CD14-positive monocyte (primary cell): ENCODE data around the gene SKOR1. TPM values are rescaled to one million over a fixed set of nuclear protein-coding genes. Genes with fewer than 3 reads are reported as not detected.
A peak's percentile ranks its signal among the peaks of the same experiment; 100 is the strongest.

Experiments used
- DNase-seq, 3 donors: peaks; one replicate each; pipeline ENCODE4 v3.0.0-alpha.2; 2011 to 2022
- H2AFZ ChIP-seq: 2 replicates; pipeline ENCODE4 v1.6.0; 2012; ENCODE audit warnings: mild to moderate bottlenecking, low read depth, low read length, inconsistent platforms; ENCODE audit not compliant: insufficient read depth, poor library complexity, severe bottlenecking
- H3K27ac ChIP-seq, 2 donors: 1 replicate in 1 of 2; 2 replicates in 1 of 2; pipeline ENCODE4 v1.5.1; 2012 to 2013; ENCODE audit warnings: low read length in 2 of 2, control low read depth in 1 of 2, inconsistent platforms in 1 of 2, low read depth in 1 of 2, mild to moderate bottlenecking in 1 of 2
- H3K27me3 ChIP-seq, 2 donors: one replicate each; pipeline versions ENCODE4 v1.6.0 to v1.6.1; 2011 to 2013; ENCODE audit warnings: low read length in 2 of 2; ENCODE audit not compliant: control insufficient read depth in 2 of 2, insufficient read depth in 2 of 2
- H3K36me3 ChIP-seq, 2 donors: replicated peaks in 1 of 2; 1 replicate in 1 of 2; 2 replicates in 1 of 2; pipeline versions ENCODE4 v1.5.1 to v1.6.1; 2012 to 2013; ENCODE audit warnings: low read length in 2 of 2, control low read depth in 1 of 2, inconsistent platforms in 1 of 2, mild to moderate bottlenecking in 1 of 2; ENCODE audit not compliant: insufficient read depth in 2 of 2, control insufficient read depth in 1 of 2
- H3K4me1 ChIP-seq, 2 donors: 1 replicate in 1 of 2; 2 replicates in 1 of 2; pipeline versions ENCODE4 v1.5.1 to v1.6.1; 2012 to 2013; ENCODE audit warnings: low read length in 2 of 2, control low read depth in 1 of 2, inconsistent platforms in 1 of 2, mild to moderate bottlenecking in 1 of 2, moderate library complexity in 1 of 2; ENCODE audit not compliant: insufficient read depth in 2 of 2, control insufficient read depth in 1 of 2
- H3K4me2 ChIP-seq: replicated peaks from 2 replicates; pipeline ENCODE3; 2012; ENCODE audit warnings: low read length, moderate library complexity, mild to moderate bottlenecking; ENCODE audit not compliant: poor library complexity, severe bottlenecking; ENCODE audit errors: extremely low read depth
- H3K4me3 ChIP-seq, 3 experiments: fragments of 200-600 bp in 1 of 3; sonication (generic) in 1 of 3; replicated peaks in 1 of 3; 1 replicate in 2 of 3; 2 replicates in 1 of 3; pipeline ENCODE4 v1.5.1; 2011 to 2013; ENCODE audit warnings: low read length in 3 of 3, mild to moderate bottlenecking in 3 of 3, control low read depth in 2 of 3, low read depth in 2 of 3, inconsistent platforms in 1 of 3, moderate library complexity in 1 of 3
- H3K79me2 ChIP-seq: 2 replicates; pipeline ENCODE4 v1.6.0; 2012; ENCODE audit warnings: mild to moderate bottlenecking, control low read depth, inconsistent platforms, low read length, moderate library complexity; ENCODE audit not compliant: insufficient read depth
- H3K9ac ChIP-seq: 2 replicates; pipeline ENCODE4 v1.6.0; 2017; ENCODE audit warnings: low read length, mild to moderate bottlenecking; ENCODE audit not compliant: insufficient read depth, poor library complexity, severe bottlenecking
- H3K9me3 ChIP-seq, 2 donors: replicated peaks in 1 of 2; 1 replicate in 1 of 2; 2 replicates in 1 of 2; pipeline versions ENCODE4 v1.5.1 to v1.6.1; 2012 to 2013; ENCODE audit warnings: low read length in 2 of 2, control low read depth in 1 of 2; ENCODE audit not compliant: control insufficient read depth in 1 of 2, insufficient read depth in 1 of 2
- H4K20me1 ChIP-seq: 2 replicates; pipeline ENCODE4 v1.6.0; 2012; ENCODE audit warnings: mild to moderate bottlenecking, low read length, control low read depth, moderate library complexity; ENCODE audit not compliant: insufficient read depth
- H3K27ac Mint-ChIP-seq, 7 donors: one replicate each; pipeline ENCODE4 v1.8.0; 2020; ENCODE audit warnings: mild to moderate bottlenecking in 7 of 7, mixed read lengths in 7 of 7, moderate library complexity in 6 of 7, inconsistent platforms in 2 of 7
- H3K27me3 Mint-ChIP-seq, 3 donors: one replicate each; pipeline ENCODE4 v1.8.0; 2021 to 2022; ENCODE audit warnings: low read depth in 3 of 3, mild to moderate bottlenecking in 3 of 3, mixed read lengths in 3 of 3, moderate library complexity in 3 of 3, inconsistent platforms in 1 of 3
- H3K36me3 Mint-ChIP-seq, 2 donors: one replicate each; pipeline ENCODE4 v1.8.0; 2020; ENCODE audit warnings: mixed read lengths in 2 of 2, inconsistent platforms in 1 of 2, mild to moderate bottlenecking in 1 of 2
- H3K4me1 Mint-ChIP-seq: one replicate; pipeline ENCODE4 v1.8.0; 2020; ENCODE audit warnings: mild to moderate bottlenecking, mixed read lengths
- H3K4me3 Mint-ChIP-seq, 2 donors: one replicate each; pipeline ENCODE4 v1.8.0; 2020; ENCODE audit warnings: mild to moderate bottlenecking in 2 of 2, mixed read lengths in 2 of 2, moderate library complexity in 1 of 2
- H3K9me3 Mint-ChIP-seq, 7 donors: one replicate each; pipeline ENCODE4 v1.8.0; 2020 to 2022; ENCODE audit warnings: mixed read lengths in 7 of 7, mild to moderate bottlenecking in 6 of 7, moderate library complexity in 6 of 7, inconsistent platforms in 2 of 7
- WGBS: methylation state at CpG from one replicate; pipeline ENCODE4 v1.1.5; 2013; ENCODE audit warnings: missing lambda C conversion rate; ENCODE audit not compliant: insufficient coverage; 5-methylcytosine and 5-hydroxymethylcytosine counted together
- intact Hi-C, 2 donors: fragments of 100-400 bp; cut with micrococcal nuclease; formaldehyde crosslinking; loops; one replicate each; pipeline versions ENCODE4 v1.15.0 to v1.15.1; 2023
- polyA plus RNA-seq, 3 donors: library from polyadenylated mRNA; depleted of rRNA in 1 of 3; unstranded in 2 of 3; stranded (reverse) in 1 of 3; fragments of 300-500 nt in 2 of 3; fragments of >200 nt in 1 of 3; fragmentation: Illumina TruSeq in 2 of 3; gene quantifications; 1 replicate in 2 of 3; 2 replicates in 1 of 3; pipeline ENCODE4 v1.2.3, GENCODE V29; 2012 to 2021
- TF ChIP-seq, protein P1 (sequence below): fragments of 200-600 bp; IDR thresholded peaks from one replicate; pipeline ENCODE4 v1.8.0; 2022; ENCODE audit warnings: antibody characterized with exemption, mild to moderate bottlenecking

The SKOR1 gene
- polyA plus RNA-seq, 3 donors = 0.23 TPM; not detected in 2

DNA sequence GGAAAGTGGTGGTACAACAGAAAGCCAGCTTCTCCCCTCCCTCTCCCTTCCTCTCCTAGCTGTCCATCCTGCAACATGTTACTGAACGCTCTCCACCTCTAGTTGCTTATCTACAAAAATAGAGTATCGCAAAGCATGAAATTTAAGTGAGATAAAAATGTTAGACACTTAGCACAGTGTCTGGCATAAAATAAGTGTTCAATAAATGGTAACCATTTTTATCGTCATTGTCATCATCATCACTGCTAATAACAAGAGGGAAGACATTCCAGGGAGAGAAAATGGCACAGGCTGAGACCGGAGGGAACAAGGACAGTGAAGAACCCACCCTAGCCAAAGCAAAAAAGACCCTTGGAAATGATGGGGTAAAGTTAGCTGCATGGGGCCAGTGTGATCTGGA is 38.7 kb upstream of the SKOR1 start:
- H4K20me1 ChIP-seq = no peaks in the 10 kb centered on the region
- no peaks in the 10 kb centered on the region for H3K27me3 ChIP-seq
- DNase-seq = no peak
- TF ChIP-seq, protein P1, sequence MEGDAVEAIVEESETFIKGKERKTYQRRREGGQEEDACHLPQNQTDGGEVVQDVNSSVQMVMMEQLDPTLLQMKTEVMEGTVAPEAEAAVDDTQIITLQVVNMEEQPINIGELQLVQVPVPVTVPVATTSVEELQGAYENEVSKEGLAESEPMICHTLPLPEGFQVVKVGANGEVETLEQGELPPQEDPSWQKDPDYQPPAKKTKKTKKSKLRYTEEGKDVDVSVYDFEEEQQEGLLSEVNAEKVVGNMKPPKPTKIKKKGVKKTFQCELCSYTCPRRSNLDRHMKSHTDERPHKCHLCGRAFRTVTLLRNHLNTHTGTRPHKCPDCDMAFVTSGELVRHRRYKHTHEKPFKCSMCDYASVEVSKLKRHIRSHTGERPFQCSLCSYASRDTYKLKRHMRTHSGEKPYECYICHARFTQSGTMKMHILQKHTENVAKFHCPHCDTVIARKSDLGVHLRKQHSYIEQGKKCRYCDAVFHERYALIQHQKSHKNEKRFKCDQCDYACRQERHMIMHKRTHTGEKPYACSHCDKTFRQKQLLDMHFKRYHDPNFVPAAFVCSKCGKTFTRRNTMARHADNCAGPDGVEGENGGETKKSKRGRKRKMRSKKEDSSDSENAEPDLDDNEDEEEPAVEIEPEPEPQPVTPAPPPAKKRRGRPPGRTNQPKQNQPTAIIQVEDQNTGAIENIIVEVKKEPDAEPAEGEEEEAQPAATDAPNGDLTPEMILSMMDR = no peak
- intact Hi-C loops = no loop called here
- H3K4me3 Mint-ChIP-seq = no peak overlapping the region
- H3K36me3 Mint-ChIP-seq = peaks cover 32 to 35% of the 10 kb centered on the region in 2 donors
- H3K4me3 ChIP-seq = no peak overlapping the region
- no CpG with 5 or more reads among the region's 4 CpGs for WGBS
- H3K27me3 Mint-ChIP-seq = no peaks in the 10 kb centered on the region
- no peaks in the 10 kb centered on the region for H3K79me2 ChIP-seq
- no peak overlapping the region for H3K4me2 ChIP-seq
- H3K4me1 Mint-ChIP-seq = peaks cover 20% of the 10 kb centered on the region
- peak overlapping the region in 1 of 7 donors; percentile 9 for H3K27ac Mint-ChIP-seq
- no peaks in the 10 kb centered on the region for H3K9me3 Mint-ChIP-seq
- H3K4me1 ChIP-seq = peaks cover 8 to 14% of the 10 kb centered on the region in 2 donors
- no peaks in the 10 kb centered on the region for H3K9me3 ChIP-seq
- H3K27ac ChIP-seq = no peak overlapping the region
- H2AFZ ChIP-seq = no peak overlapping the region
- H3K9ac ChIP-seq = no peak overlapping the region
- peaks cover 0 to 6% of the 10 kb centered on the region in 2 donors for H3K36me3 ChIP-seq

DNA sequence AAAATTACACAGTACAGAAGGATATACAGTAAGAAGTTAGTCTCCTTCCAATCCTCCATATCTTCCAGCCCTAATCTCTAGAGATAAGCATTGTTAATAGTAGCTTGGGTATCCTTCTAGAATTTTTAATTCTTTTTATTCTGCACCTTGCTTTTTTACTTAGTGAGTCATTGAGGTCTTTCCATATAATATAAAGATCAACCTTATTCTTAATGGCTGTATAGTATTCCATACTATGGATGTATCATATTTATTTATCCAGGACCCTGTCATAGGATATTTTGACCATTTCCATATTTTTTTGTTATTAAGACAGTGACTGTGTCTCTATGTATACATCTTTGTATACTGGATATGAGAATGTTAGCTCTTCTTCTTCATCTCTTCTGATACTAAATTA is 36.3 kb upstream of the SKOR1 start:
- Histone ChIP-seq H3K4me2 (no peak overlapping the region), H2AFZ (no peak overlapping the region), H3K79me2 (no peaks in the 10 kb centered on the region), H3K27ac (no peak overlapping the region), H3K27me3 (no peaks in the 10 kb centered on the region), H3K4me1 (peaks cover 5 to 8% of the 10 kb centered on the region in 2 donors), H3K9me3 (no peaks in the 10 kb centered on the region), H3K36me3 (peaks cover 0 to 8% of the 10 kb centered on the region in 2 donors), H3K9ac (no peak overlapping the region), H3K4me3 (no peak overlapping the region), H4K20me1 (no peaks in the 10 kb centered on the region)
- TF ChIP-seq, protein P1 = no peak
- intact Hi-C loops = no loop called here
- H3K27me3 Mint-ChIP-seq = no peaks in the 10 kb centered on the region
- no peak for DNase-seq
- H3K4me1 Mint-ChIP-seq = peaks cover 11% of the 10 kb centered on the region
- no peaks in the 10 kb centered on the region for H3K9me3 Mint-ChIP-seq
- H3K36me3 Mint-ChIP-seq = peaks cover 30 to 33% of the 10 kb centered on the region in 2 donors
- no peak overlapping the region for H3K27ac Mint-ChIP-seq
- no peak overlapping the region for H3K4me3 Mint-ChIP-seq
